Stimulated activated CD8-positive, alpha-beta memory T cell treated with anti-CD3 and anti-CD28 coated beads, Interleukin-7, amount 100 ng/mL, for 4 hours (primary cell): ENCODE measurements around the gene CCDC33.

Experiments used
- DNase-seq, 2 donors: peaks; one replicate each; pipeline ENCODE4 v3.0.0-alpha.2; 2020; ENCODE audit warnings: low read depth in 2 of 2

The CCDC33 gene

GRCh38 chr15:74229686-74230085 lies 6.4 kb upstream of the CCDC33 start:
- DNase-seq, result no peak

GRCh38 chr15:74231475-74231874 lies 4.7 kb upstream of the CCDC33 start:
- DNase-seq, result no peak

- no peak for DNase-seq
These were observed 2.8 kb upstream of the CCDC33 start for GRCh38 chr15:74233373-74233772.

GRCh38 chr15:74233851-74234597 lies 2.1 kb upstream of the CCDC33 start:
- DNase-seq, result no peak

- DNase-seq, result no peak
These were observed 1.6 kb upstream of the CCDC33 start for GRCh38 chr15:74234598-74234875.

- no peak for DNase-seq
These were observed 3.1 kb downstream of the CCDC33 start for GRCh38 chr15:74239051-74239705.

GRCh38 chr15:74240002-74240568 lies 4.0 kb downstream of the CCDC33 start:
- DNase-seq, result no peak

GRCh38 chr15:74240897-74241614 lies 4.9 kb downstream of the CCDC33 start:
- no peak for DNase-seq

- DNase-seq, result no peak
These were observed 6.5 kb downstream of the CCDC33 start for GRCh38 chr15:74242441-74243185.

- no peak for DNase-seq
These were observed 7.3 kb downstream of the CCDC33 start for GRCh38 chr15:74243431-74243830.

- no peak for DNase-seq
These were observed 8.8 kb downstream of the CCDC33 start for GRCh38 chr15:74244822-74245341.

- no peak for DNase-seq
These were observed 9.3 kb downstream of the CCDC33 start for GRCh38 chr15:74245342-74245931.

- no peak for DNase-seq
These were observed 14.1 kb downstream of the CCDC33 start for GRCh38 chr15:74250266-74250665.

GRCh38 chr15:74251131-74251811 lies 15.1 kb downstream of the CCDC33 start:
- no peak for DNase-seq

- no peak for DNase-seq
These were observed 16.2 kb downstream of the CCDC33 start for GRCh38 chr15:74252291-74252690.

- DNase-seq, result no peak
These were observed 16.6 kb downstream of the CCDC33 start for GRCh38 chr15:74252721-74253120.

- no peak for DNase-seq
These were observed 17.2 kb downstream of the CCDC33 start for GRCh38 chr15:74253211-74253921.

- no peak for DNase-seq
These were observed 21.0 kb downstream of the CCDC33 start for GRCh38 chr15:74257105-74257504.

GRCh38 chr15:74257623-74258022 lies 21.5 kb downstream of the CCDC33 start:
- DNase-seq, result no peak
